Large intestine (tissue), 3 donors: ENCODE data around the gene DEGS1. TPM values are rescaled to one million over a fixed set of nuclear protein-coding genes. Genes with fewer than 3 reads are reported as not detected.
A peak's percentile ranks its signal among the peaks of the same experiment; 100 is the strongest.

Source experiments
- DNase-seq, 2 donors: peaks; one replicate each; pipeline versions ENCODE4 v3.0.0 to v3.0.0-alpha.2; 2013
- H3K27ac ChIP-seq: one replicate; pipeline ENCODE4 v1.5.1; 2013; ENCODE audit warnings: low read length
- H3K27me3 ChIP-seq: 2 replicates; pipeline ENCODE4 v1.6.1; 2013; ENCODE audit warnings: low read length; ENCODE audit not compliant: control insufficient read depth, insufficient read depth
- H3K36me3 ChIP-seq: 2 replicates; pipeline ENCODE4 v1.6.1; 2013; ENCODE audit warnings: low read length; ENCODE audit not compliant: control insufficient read depth, insufficient read depth
- H3K4me1 ChIP-seq: one replicate; pipeline ENCODE4 v1.6.1; 2013; ENCODE audit warnings: low read length; ENCODE audit not compliant: control insufficient read depth, insufficient read depth
- H3K4me3 ChIP-seq: one replicate; pipeline ENCODE4 v1.5.1; 2013; ENCODE audit warnings: low read length
- H3K9me3 ChIP-seq: one replicate; pipeline ENCODE4 v1.6.1; 2013; ENCODE audit warnings: mild to moderate bottlenecking, low read depth, low read length, moderate library complexity; ENCODE audit not compliant: control insufficient read depth
- WGBS: methylation state at CpG from one replicate; pipeline ENCODE4 v1.1.5; 2013; ENCODE audit warnings: low lambda C conversion rate; ENCODE audit not compliant: insufficient coverage; 5-methylcytosine and 5-hydroxymethylcytosine counted together
- polyA plus RNA-seq: library from polyadenylated mRNA; unstranded; fragments of 120-200 nt; gene quantifications from one replicate; pipeline ENCODE4 v1.2.1, GENCODE V29; 2013

DEGS1 gene
- polyA plus RNA-seq, 1 donor, result 37.6 TPM

DNA sequence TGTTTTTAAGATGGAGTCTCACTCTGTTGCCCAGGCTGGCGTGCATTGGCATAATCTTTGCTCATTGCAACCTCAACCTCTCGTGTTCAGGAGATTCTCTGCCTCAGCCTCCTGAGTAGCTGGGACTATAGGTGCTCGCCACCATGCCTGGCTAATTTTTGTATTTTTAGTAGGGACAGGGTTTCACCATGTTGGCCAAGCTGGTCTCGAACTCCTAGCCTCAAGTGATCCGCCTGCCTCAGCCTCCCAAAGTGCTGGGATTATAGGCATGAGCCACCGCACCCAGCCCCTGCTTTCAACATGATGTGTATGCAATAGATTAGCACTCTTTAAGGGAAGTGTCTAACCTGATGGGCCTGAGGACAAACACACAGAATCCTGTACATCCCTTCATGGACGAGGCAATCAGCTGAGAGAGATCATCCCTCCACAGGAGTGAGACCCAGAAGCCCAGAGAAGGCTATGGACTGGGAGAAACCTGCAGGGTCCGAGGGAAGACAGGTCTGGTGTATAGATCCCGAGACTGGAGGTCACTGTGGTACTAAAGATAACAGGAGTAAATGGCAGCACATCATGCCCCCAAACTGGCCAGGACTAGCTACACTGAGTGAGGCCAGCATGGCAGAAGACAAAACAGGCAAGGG lies 5.6 kb upstream of the DEGS1 start:
- H3K36me3 ChIP-seq, result no peaks in the 10 kb centered on the region

DNA sequence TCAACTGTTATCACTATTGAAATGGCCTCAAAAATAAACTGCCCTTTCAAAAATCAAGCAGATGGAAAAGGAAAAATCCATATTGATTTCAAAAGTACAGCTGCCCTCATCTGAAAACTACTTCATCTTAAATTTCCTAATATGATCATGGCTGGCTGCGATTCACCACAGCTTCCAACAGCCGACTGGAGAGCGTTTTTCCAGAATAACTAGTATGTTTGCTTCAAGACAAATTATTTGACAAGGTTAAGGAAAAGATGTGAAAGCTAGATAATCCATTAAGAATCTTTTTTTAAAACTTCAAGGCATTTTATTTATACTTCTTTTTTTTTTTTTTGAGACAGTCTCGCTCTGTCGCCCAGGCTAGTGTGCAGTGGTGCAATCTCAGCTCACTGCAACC lies 4.1 kb upstream of the DEGS1 start:
- Histone ChIP-seq H3K36me3 (no peaks in the 10 kb centered on the region), H3K9me3 (no peaks in the 10 kb centered on the region), H3K27ac (no peak overlapping the region), H3K27me3 (no peaks in the 10 kb centered on the region), H3K4me3 (no peak overlapping the region), H3K4me1 (peaks cover 6% of the 10 kb centered on the region)
- no CpG with 5 or more reads among the region's 5 CpGs for WGBS
- DNase-seq, result no peak

More for the DNA sequence above, 5.6 kb upstream of the DEGS1 start:
- Histone ChIP-seq H3K27ac (no peak overlapping the region), H3K4me1 (peaks cover 3% of the 10 kb centered on the region), H3K4me3 (no peak overlapping the region), H3K27me3 (no peaks in the 10 kb centered on the region), H3K9me3 (no peaks in the 10 kb centered on the region)
- 100% methylated on average over 1 of the region's 9 CpGs for WGBS
- no peak for DNase-seq

DNA sequence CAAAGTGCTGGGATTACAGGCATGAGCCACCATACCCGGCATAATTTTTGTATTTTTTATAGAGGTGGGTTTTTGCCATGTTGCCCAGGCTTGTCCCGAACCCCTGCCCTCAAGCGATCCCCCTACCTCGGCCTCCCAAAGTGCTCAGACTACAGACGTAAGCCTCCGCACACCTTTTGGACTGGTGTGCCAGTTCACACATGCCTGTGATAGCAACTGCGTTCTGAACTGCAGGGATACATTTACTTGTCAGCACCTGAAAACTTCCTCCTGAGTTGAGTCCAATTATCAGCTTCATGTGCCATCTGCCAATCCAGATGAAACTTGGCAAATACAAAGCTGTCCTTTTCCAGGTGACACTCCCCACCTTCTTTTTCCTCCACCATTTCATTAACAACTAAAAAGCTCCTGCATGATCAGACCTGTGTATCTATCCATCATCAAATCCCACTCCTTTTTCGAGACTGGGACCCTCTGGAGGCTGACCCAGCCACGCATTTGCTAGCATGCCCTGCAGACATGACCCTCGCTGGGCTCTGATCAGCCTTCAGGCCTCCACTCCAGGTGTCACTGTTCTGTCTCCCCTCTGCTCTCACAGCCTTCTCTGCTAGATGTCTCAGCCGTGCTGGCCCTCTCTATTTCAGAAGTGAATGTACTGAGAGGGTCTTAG lies 2.1 kb upstream of the DEGS1 start:
- WGBS, result no CpG with 5 or more reads among the region's 11 CpGs
- no peaks in the 10 kb centered on the region for H3K27me3 ChIP-seq
- DNase-seq, result no peak

DNA sequence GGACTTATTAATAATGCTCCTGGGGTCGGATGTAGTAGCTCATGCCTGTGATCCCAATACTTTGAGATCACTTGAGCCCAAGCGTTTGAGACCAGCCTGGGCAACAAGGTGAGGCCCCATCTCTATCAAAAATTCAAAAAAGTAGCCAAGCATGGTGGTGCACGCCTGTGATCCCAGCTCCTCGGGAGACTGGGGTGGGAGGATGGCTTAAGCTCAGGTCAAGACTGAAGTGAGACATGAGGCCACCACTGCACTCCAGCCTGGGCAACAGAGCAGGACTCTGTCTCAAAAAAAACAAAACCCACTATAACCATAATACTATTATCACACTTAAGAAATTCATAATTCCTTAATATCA lies 1.6 kb upstream of the DEGS1 start:
- Histone ChIP-seq H3K36me3 (no peaks in the 10 kb centered on the region), H3K27ac (no peak overlapping the region), H3K4me3 (no peak overlapping the region), H3K9me3 (no peaks in the 10 kb centered on the region), H3K27me3 (no peaks in the 10 kb centered on the region), H3K4me1 (peaks cover 9% of the 10 kb centered on the region)
- no CpG with 5 or more reads among the region's 4 CpGs for WGBS
- DNase-seq, result no peak

More for the DNA sequence above, 2.1 kb upstream of the DEGS1 start:
- no peaks in the 10 kb centered on the region for H3K9me3 ChIP-seq
- peaks cover 9% of the 10 kb centered on the region for H3K4me1 ChIP-seq
- no peaks in the 10 kb centered on the region for H3K36me3 ChIP-seq
- no peak overlapping the region for H3K4me3 ChIP-seq
- H3K27ac ChIP-seq, result no peak overlapping the region

DNA sequence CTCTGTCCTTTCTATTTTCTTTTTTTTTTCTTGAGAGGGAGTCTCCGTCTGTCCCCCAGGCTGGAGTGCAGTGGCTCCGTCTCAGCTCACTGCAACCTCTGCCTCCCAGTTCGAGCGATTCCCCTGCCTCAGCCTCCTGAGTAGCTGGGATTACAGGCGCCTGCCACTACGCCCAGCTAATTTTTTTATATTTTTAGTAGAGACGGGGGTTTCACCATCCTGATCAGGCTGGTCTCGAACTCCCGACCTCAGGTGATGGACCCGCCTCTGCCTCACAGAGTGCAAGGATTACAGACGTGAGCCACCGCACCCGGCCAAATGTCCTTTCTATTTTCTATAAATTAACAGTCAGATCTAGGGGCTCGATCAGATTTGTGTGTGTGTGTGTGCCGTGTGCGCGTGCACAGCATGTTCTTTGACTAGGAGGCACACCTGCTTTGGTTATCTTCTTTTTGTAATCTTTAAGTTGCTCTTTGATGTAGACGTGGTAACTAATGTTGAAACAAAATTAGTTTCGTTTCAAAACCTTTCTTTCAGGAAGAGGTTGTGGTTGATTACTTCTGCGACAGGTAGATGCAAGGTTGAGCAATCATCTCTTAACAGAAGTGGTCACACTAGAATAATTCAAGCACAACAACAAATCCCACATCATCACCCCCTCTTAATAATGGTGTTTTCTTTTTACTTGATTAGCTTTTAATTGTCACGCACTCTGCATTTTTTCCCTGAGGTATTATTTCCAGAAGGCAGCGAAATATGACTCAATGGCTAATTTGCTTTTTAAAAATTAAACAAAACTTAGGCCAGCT lies 779 bp upstream of the DEGS1 start:
- DNase-seq, result peak; percentile 58 to 85
- Histone ChIP-seq H3K36me3 (no peaks in the 10 kb centered on the region), H3K9me3 (no peaks in the 10 kb centered on the region), H3K27me3 (no peaks in the 10 kb centered on the region), H3K4me1 (peaks cover 9% of the 10 kb centered on the region), H3K4me3 (peak overlapping the region; percentile 83), H3K27ac (peak overlapping the region; percentile 100)
- WGBS, result 0% methylated on average over 3 of the region's 22 CpGs

DNA sequence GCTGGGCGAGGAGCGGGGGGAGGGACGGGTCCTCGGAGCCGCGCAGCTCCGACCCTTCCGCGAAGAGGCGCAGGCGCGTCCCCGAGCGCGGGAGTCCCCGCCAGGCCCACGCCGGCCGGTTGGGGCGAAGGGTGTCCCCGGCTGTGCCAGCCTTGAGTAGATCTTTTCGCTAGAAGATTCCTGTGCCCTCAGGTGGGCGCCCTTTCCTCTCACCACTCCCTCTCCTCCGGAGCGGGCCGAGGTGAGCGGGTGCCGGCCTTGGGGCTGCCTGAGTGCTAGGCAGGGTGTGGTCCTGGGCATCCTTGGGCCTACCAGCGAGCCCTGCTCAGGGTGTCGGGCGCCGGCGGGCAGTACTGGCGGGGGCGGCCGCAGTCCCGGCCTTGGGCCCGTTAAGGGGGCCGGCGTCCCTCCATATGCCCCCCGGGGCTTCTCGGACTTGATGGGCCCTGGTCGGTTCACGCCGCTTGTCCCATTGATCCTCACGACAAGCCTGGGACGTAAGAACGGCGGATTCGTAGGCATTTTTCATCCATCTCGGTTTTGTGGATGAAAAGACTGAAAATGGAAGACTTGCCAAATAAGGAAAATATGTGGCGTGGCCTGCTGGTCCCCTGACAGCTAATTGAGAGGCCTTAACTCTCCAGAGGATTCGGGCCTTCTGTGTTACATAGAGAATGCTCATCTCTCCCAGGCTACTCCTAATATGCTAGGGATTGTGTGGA lies 712 bp downstream of the DEGS1 start:
- peaks cover 9% of the 10 kb centered on the region for H3K4me1 ChIP-seq
- H3K4me3 ChIP-seq, result peak overlapping the region; percentile 83
- peak overlapping the region; percentile 84 for H3K27ac ChIP-seq

DNA sequence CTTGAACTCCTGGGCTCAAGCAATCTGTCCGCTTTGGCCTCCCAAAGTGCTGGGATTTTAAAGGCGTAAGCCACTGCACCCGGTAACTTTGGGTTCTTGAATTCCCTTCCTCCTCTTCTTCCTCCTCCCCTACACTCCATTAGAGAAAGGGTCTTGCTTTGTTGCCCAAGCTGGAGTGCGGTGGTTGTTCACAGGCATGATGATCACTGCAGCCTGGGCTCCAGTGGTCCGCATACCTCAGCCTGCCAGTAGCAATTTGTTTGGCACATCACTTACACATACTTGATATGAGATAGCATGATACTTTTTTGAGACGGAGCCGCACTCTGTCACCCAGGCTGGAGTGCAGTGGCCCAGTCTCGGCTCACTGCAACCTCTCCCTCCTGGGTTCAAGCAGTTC lies 2.2 kb downstream of the DEGS1 start:
- H3K4me1 ChIP-seq, result peaks cover 9% of the 10 kb centered on the region
- no peak overlapping the region for H3K4me3 ChIP-seq
- WGBS, result 80% methylated on average over 1 of the region's 8 CpGs

More for the DNA sequence above, 712 bp downstream of the DEGS1 start:
- Histone ChIP-seq H3K36me3 (no peaks in the 10 kb centered on the region), H3K9me3 (no peaks in the 10 kb centered on the region), H3K27me3 (no peaks in the 10 kb centered on the region)
- no peak for DNase-seq
- WGBS, result no CpG with 5 or more reads among the region's 53 CpGs

DNA sequence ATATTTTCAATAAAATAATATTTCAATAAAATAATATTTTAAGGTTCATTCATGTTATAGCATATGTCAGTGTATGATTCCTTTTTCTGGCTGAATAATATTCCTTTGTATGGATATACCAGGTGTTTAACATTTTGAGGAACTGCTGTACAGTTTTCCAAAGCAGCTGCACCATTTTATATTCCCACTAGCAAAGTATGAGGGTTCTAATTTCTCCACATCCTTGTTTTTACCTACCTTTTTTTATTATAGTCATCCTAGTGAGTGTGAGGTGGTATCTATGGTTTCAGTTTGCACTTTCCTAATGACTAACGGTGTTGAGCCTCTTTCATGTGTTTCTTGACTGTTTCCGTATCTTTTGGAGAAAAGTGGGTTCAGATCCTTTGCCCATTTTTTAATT lies 5.2 kb downstream of the DEGS1 start:
- Histone ChIP-seq H3K27me3 (no peaks in the 10 kb centered on the region), H3K36me3 (peaks cover 18% of the 10 kb centered on the region), H3K9me3 (no peaks in the 10 kb centered on the region), H3K4me3 (no peak overlapping the region), H3K4me1 (peaks cover 4% of the 10 kb centered on the region), H3K27ac (no peak overlapping the region)
- DNase-seq, result no peak
- 84% methylated on average over 2 of the region's 2 CpGs for WGBS

More for the DNA sequence above, 2.2 kb downstream of the DEGS1 start:
- Histone ChIP-seq H3K9me3 (no peaks in the 10 kb centered on the region), H3K27ac (no peak overlapping the region), H3K36me3 (peaks cover 7% of the 10 kb centered on the region), H3K27me3 (no peaks in the 10 kb centered on the region)
- DNase-seq, result no peak

DNA sequence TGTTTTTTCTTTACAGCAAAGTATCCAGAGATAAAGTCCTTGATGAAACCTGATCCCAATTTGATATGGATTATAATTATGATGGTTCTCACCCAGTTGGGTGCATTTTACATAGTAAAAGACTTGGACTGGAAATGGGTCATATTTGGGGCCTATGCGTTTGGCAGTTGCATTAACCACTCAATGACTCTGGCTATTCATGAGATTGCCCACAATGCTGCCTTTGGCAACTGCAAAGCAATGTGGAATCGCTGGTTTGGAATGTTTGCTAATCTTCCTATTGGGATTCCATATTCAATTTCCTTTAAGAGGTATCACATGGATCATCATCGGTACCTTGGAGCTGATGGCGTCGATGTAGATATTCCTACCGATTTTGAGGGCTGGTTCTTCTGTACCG lies 6.5 kb downstream of the DEGS1 start:
- no peak for DNase-seq
- WGBS, result 90% methylated on average over 2 of the region's 7 CpGs
- no peaks in the 10 kb centered on the region for H3K9me3 ChIP-seq
- no peaks in the 10 kb centered on the region for H3K4me1 ChIP-seq
- H3K27me3 ChIP-seq, result no peaks in the 10 kb centered on the region
- no peak overlapping the region for H3K4me3 ChIP-seq
- H3K36me3 ChIP-seq, result peaks cover 18% of the 10 kb centered on the region
- no peak overlapping the region for H3K27ac ChIP-seq
